GM12892 (cell line): ENCODE measurements around the gene CUBN.

Experiments used
- POLR2A ChIP-seq: IDR thresholded peaks from 2 replicates; pipeline ENCODE4 v1.6.1; 2011; ENCODE audit warnings: low read depth, low read length, control low read depth
- POLR2AphosphoS5 ChIP-seq: IDR thresholded peaks from 2 replicates; pipeline ENCODE4 v1.6.1; 2011; ENCODE audit warnings: low read depth, low read length, control low read depth

DNA sequence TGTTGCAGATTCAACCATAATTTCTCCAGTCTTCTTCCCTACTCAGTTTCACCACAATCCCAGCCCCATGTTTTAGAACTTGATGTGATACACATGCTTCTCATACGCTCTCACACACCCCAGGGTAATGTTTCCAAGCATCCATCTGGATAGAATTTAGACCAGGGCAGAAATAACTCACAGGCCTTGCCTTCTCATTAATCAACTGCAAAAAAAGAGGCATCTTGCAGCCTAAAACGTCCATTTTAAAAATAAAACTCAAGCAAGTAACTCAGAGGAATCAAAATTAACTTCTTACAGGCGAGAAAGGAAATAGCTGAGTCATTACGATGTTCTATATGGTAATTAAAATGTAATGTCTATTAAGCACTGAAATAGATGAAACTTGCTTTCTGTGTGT lies 185.2 kb downstream of the CUBN start:
- TF ChIP-seq POLR2A (no peak), POLR2AphosphoS5 (no peak)
